Astrocyte of the cerebellum (primary cell): Measurements from ENCODE around the gene RIPOR2.

ENCODE experiments used
- DNase-seq: peaks from one replicate; pipeline ENCODE4 v3.0.0-alpha.2; 2011; ENCODE audit warnings: low read depth
- H3K4me3 ChIP-seq: 2 replicates; pipeline ENCODE4 v1.5.1; 2011; ENCODE audit warnings: mild to moderate bottlenecking, low read depth, low read length, moderate library complexity
- CTCF ChIP-seq: IDR thresholded peaks from 2 replicates; pipeline ENCODE4 v1.5.1; 2012; ENCODE audit warnings: low read length, low read depth, moderate library complexity, mild to moderate bottlenecking; ENCODE audit errors: missing control alignments
- in situ Hi-C: cut with HindIII; loops from 2 replicates; pipeline ENCODE4 v1.10.0; 2017; ENCODE audit warnings: low sequenced_read_pairs

Gene RIPOR2

DNA sequence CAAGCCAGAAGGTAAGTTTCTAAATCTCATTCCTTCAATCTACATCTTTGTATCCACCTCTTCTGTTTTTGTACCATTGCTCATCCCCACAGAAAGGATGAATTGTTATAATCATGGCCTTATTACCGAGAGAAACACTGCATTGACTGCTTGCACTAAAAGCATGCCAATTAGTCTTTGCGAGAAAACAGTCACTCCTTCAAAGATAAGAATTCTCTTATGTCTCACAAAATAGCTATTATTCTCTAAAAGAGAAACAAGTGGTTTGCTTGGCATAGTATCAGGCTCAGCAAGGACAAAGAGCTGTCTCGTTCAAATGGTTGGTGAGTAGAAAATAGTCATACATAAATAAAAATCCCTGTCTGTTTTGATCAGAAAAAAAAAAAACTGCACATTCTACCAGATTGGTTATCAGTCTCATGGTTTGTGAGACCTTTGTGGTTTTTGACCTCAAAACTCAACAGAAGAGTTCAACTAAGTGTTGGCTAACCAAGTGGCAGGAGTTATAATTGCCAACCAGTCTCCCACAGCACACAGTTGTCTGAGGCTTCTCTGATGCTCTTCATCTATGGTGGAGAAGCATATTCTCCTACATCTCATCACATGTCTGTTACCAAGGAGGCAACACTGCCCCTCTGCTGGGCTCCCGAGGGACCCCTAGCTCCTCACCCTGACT is 101.9 kb downstream of the RIPOR2 start:
- in situ Hi-C loops, result no loop called here
- no peak for DNase-seq
- no peak overlapping the region for H3K4me3 ChIP-seq
- TF ChIP-seq CTCF, result no peak

DNA sequence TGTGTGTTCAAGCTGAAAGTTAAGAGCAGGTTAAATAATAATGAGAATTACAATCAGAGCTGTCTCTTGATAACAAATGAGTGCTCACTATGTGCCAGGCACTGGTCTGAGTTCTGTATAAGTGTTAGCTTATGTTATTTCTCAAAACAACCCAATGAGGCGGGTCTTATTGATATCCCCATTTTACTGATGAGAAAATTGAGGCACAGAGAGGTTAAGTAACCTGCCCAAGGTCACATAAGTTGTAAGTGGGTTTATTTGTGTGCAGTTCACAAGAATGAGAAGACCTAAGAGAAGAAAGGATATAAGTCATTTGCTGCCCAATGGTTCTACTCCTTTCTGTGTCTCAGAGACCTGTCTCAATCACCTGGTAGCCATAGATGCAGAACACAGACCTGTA is 103.0 kb downstream of the RIPOR2 start:
- in situ Hi-C loops, result no loop called here
- no peak for DNase-seq
- no peak overlapping the region for H3K4me3 ChIP-seq
- TF ChIP-seq CTCF, result no peak

GRCh38 chr6:24831771-24832716 is 103.7 kb downstream of the RIPOR2 start:
- in situ Hi-C loops, result no loop called here
- no peak for TF ChIP-seq CTCF
- DNase-seq, result peak; percentile 11

DNA sequence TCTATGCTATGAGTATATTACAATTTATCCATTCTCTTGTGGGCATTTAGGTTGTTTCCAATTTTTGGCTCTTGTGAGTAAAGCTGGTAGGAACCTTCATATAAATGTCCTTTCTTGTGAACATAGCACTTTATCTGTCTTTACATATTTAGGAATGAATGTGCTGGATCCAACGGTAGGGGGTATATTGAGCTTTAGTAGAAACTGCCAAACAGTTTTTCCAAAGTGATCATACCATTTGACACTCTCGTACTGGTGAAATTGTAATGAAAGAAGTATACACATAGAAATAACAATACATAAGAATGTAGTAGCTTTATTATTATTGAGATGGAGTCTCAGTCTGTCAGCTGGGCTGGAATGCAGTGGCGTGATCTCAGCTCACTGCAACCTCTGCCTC is 106.1 kb downstream of the RIPOR2 start:
- DNase-seq, result no peak
- TF ChIP-seq CTCF, result no peak
- no peak overlapping the region for H3K4me3 ChIP-seq
- in situ Hi-C loops, result no loop called here

More at GRCh38 chr6:24831771-24832716, 103.7 kb downstream of the RIPOR2 start:
- no peak overlapping the region for H3K4me3 ChIP-seq

DNA sequence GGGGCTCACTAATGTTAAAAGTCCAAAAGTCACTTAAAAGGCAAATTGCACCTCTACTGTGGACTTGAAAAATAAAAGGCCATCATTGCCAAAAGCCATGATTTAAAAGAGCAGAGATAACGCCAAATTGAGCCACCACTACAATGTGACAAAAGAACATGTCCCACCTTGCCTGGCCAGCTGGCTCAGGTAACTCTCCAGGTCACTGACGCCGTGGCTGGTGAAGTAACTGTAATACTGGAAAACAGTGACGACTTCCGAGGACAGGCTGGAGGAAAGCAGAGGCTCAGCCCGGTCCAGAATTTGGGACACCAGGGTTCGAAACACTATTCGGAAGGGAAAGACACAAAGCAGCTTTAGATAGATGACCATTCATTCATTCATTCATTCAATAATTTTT is 107.8 kb downstream of the RIPOR2 start:
- in situ Hi-C loops, result no loop called here

More for the DNA sequence above, 107.8 kb downstream of the RIPOR2 start:
- no peak for TF ChIP-seq CTCF
- no peak overlapping the region for H3K4me3 ChIP-seq
- DNase-seq, result no peak
